ENCODE measurements around the gene IPCEF1.
A peak's percentile ranks its signal among the peaks of the same experiment; 100 is the strongest.

The IPCEF1 gene
- 12.6 to 61.8 (median 38.4) reads per million in 9 experiments for total RNA-seq

- DNase-seq: no peak
- Mint-ChIP-seq H3K36me3 (ENCODE audit: insufficient read depth) (no peaks in the 10 kb centered on the region), H3K4me3 (no peak within 1 kb of the TSS), H3K27ac (no peak within 1 kb of the TSS), H3K27me3 (peaks cover 39 to 47% of the 10 kb centered on the region in 2 donors), H3K9me3 (peaks cover 0 to 7% of the 10 kb centered on the region in 2 donors), H3K4me1 (ENCODE audit: low read depth in 2 of 2) (peaks cover 0 to 3% of the 10 kb centered on the region in 2 donors)
- ATAC-seq (replicated peaks): peak; percentile 5
Measured at GRCh38 chr6:154356690-154357089, at the start of gene IPCEF1. Gene IPCEF1, minus strand, starts transcription at chr6:154356803. Its CDS starts 90,856 bp downstream, at chr6:154265947.

GRCh38 chr6:154406301-154406700 is 49.7 kb upstream of the IPCEF1 start:
- Mint-ChIP-seq H3K9me3 (no peaks in the 10 kb centered on the region), H3K4me3 (no peak overlapping the region), H3K27me3 (peaks cover 12 to 30% of the 10 kb centered on the region in 2 donors), H3K4me1 (ENCODE audit: low read depth in 2 of 2) (peaks cover 0 to 3% of the 10 kb centered on the region in 2 donors), H3K27ac (no peak overlapping the region), H3K36me3 (ENCODE audit: insufficient read depth) (peaks cover 3% of the 10 kb centered on the region)
- DNase-seq: no peak
- ATAC-seq (replicated peaks): no peak

GRCh38 chr6:154404791-154405400 is 48.3 kb upstream of the IPCEF1 start:
- no peak overlapping the region for H3K27ac Mint-ChIP-seq
- no peak overlapping the region for H3K4me3 Mint-ChIP-seq
- no peaks in the 10 kb centered on the region for H3K4me1 Mint-ChIP-seq (ENCODE audit: low read depth in 2 of 2)
- no peaks in the 10 kb centered on the region for H3K9me3 Mint-ChIP-seq
- DNase-seq (no peak), ATAC-seq (replicated peaks) (no peak)
- peaks cover 5 to 19% of the 10 kb centered on the region in 2 donors for H3K27me3 Mint-ChIP-seq
- peaks cover 3% of the 10 kb centered on the region for H3K36me3 Mint-ChIP-seq (ENCODE audit: insufficient read depth)

- Mint-ChIP-seq H3K27me3 (peaks cover 5 to 19% of the 10 kb centered on the region in 2 donors), H3K9me3 (no peaks in the 10 kb centered on the region), H3K27ac (peak overlapping the region in 1 of 2 donors; percentile 53), H3K4me3 (no peak overlapping the region), H3K36me3 (ENCODE audit: insufficient read depth) (peaks cover 3% of the 10 kb centered on the region), H3K4me1 (ENCODE audit: low read depth in 2 of 2) (no peaks in the 10 kb centered on the region)
- ATAC-seq (replicated peaks): no peak
- DNase-seq: no peak
Measured at GRCh38 chr6:154403788-154404187, 47.2 kb upstream of the IPCEF1 start.

GRCh38 chr6:154402081-154402780 is 45.6 kb upstream of the IPCEF1 start:
- peaks cover 5 to 26% of the 10 kb centered on the region in 2 donors for H3K27me3 Mint-ChIP-seq
- H3K9me3 Mint-ChIP-seq: no peaks in the 10 kb centered on the region
- H3K27ac Mint-ChIP-seq: no peak overlapping the region
- H3K4me1 Mint-ChIP-seq (ENCODE audit: low read depth in 2 of 2): no peaks in the 10 kb centered on the region
- no peak overlapping the region for H3K4me3 Mint-ChIP-seq
- DNase-seq (no peak), ATAC-seq (replicated peaks) (no peak)
- peaks cover 3% of the 10 kb centered on the region for H3K36me3 Mint-ChIP-seq (ENCODE audit: insufficient read depth)

GRCh38 chr6:154399097-154399496 is 42.5 kb upstream of the IPCEF1 start:
- no peaks in the 10 kb centered on the region for H3K9me3 Mint-ChIP-seq
- H3K4me1 Mint-ChIP-seq (ENCODE audit: low read depth in 2 of 2): no peaks in the 10 kb centered on the region
- no peak overlapping the region for H3K27ac Mint-ChIP-seq
- DNase-seq (no peak), ATAC-seq (replicated peaks) (no peak)
- H3K4me3 Mint-ChIP-seq: no peak overlapping the region
- H3K36me3 Mint-ChIP-seq (ENCODE audit: insufficient read depth): peaks cover 3% of the 10 kb centered on the region
- peaks cover 17 to 37% of the 10 kb centered on the region in 2 donors for H3K27me3 Mint-ChIP-seq

- Mint-ChIP-seq H3K4me1 (ENCODE audit: low read depth in 2 of 2) (no peaks in the 10 kb centered on the region), H3K4me3 (no peak overlapping the region), H3K36me3 (ENCODE audit: insufficient read depth) (no peaks in the 10 kb centered on the region), H3K9me3 (no peaks in the 10 kb centered on the region), H3K27ac (no peak overlapping the region), H3K27me3 (peaks cover 20 to 35% of the 10 kb centered on the region in 2 donors)
- DNase-seq (no peak), ATAC-seq (replicated peaks) (no peak)
Measured at GRCh38 chr6:154397491-154398195, 41.0 kb upstream of the IPCEF1 start.

GRCh38 chr6:154395878-154396277 is 39.3 kb upstream of the IPCEF1 start:
- Mint-ChIP-seq H3K27ac (no peak overlapping the region), H3K36me3 (ENCODE audit: insufficient read depth) (no peaks in the 10 kb centered on the region), H3K4me1 (ENCODE audit: low read depth in 2 of 2) (no peaks in the 10 kb centered on the region), H3K27me3 (peaks cover 27 to 52% of the 10 kb centered on the region in 2 donors), H3K9me3 (peaks cover 0 to 1% of the 10 kb centered on the region in 2 donors), H3K4me3 (no peak overlapping the region)
- DNase-seq: no peak
- ATAC-seq (replicated peaks): no peak

GRCh38 chr6:154395316-154395715 is 38.7 kb upstream of the IPCEF1 start:
- Mint-ChIP-seq H3K4me3 (no peak overlapping the region), H3K9me3 (peaks cover 0 to 1% of the 10 kb centered on the region in 2 donors), H3K27me3 (peaks cover 27 to 53% of the 10 kb centered on the region in 2 donors), H3K27ac (no peak overlapping the region), H3K36me3 (ENCODE audit: insufficient read depth) (no peaks in the 10 kb centered on the region), H3K4me1 (ENCODE audit: low read depth in 2 of 2) (no peaks in the 10 kb centered on the region)
- ATAC-seq (replicated peaks): no peak
- DNase-seq: no peak

GRCh38 chr6:154394571-154394970 is 38.0 kb upstream of the IPCEF1 start:
- ATAC-seq (replicated peaks) (no peak), DNase-seq (no peak)
- Mint-ChIP-seq H3K4me1 (ENCODE audit: low read depth in 2 of 2) (no peaks in the 10 kb centered on the region), H3K36me3 (ENCODE audit: insufficient read depth) (no peaks in the 10 kb centered on the region), H3K9me3 (peaks cover 0 to 1% of the 10 kb centered on the region in 2 donors), H3K27ac (no peak overlapping the region), H3K27me3 (peaks cover 27 to 54% of the 10 kb centered on the region in 2 donors), H3K4me3 (no peak overlapping the region)

- ATAC-seq (replicated peaks): no peak
- Mint-ChIP-seq H3K4me3 (no peak overlapping the region), H3K36me3 (ENCODE audit: insufficient read depth) (no peaks in the 10 kb centered on the region)
Measured at GRCh38 chr6:154390034-154390433, 33.4 kb upstream of the IPCEF1 start.

GRCh38 chr6:154388803-154389202 is 32.2 kb upstream of the IPCEF1 start:
- no peaks in the 10 kb centered on the region for H3K4me1 Mint-ChIP-seq (ENCODE audit: low read depth in 2 of 2)
- ATAC-seq (replicated peaks) (no peak), DNase-seq (no peak)
- no peak overlapping the region for H3K4me3 Mint-ChIP-seq
- H3K9me3 Mint-ChIP-seq: peaks cover 0 to 1% of the 10 kb centered on the region in 2 donors
- peaks cover 43 to 61% of the 10 kb centered on the region in 2 donors for H3K27me3 Mint-ChIP-seq
- no peak overlapping the region for H3K27ac Mint-ChIP-seq
- no peaks in the 10 kb centered on the region for H3K36me3 Mint-ChIP-seq (ENCODE audit: insufficient read depth)

More at GRCh38 chr6:154390034-154390433, 33.4 kb upstream of the IPCEF1 start:
- Mint-ChIP-seq H3K4me1 (ENCODE audit: low read depth in 2 of 2) (no peaks in the 10 kb centered on the region), H3K27ac (no peak overlapping the region), H3K9me3 (peaks cover 0 to 1% of the 10 kb centered on the region in 2 donors), H3K27me3 (peaks cover 50 to 70% of the 10 kb centered on the region in 2 donors)
- DNase-seq: no peak

- Mint-ChIP-seq H3K4me3 (no peak overlapping the region), H3K27ac (no peak overlapping the region), H3K36me3 (ENCODE audit: insufficient read depth) (no peaks in the 10 kb centered on the region), H3K9me3 (peaks cover 0 to 1% of the 10 kb centered on the region in 2 donors), H3K27me3 (peaks cover 48 to 56% of the 10 kb centered on the region in 2 donors), H3K4me1 (ENCODE audit: low read depth in 2 of 2) (no peaks in the 10 kb centered on the region)
- DNase-seq (no peak), ATAC-seq (replicated peaks) (no peak)
Measured at GRCh38 chr6:154386848-154387717, 30.5 kb upstream of the IPCEF1 start.

Data from effector memory CD8-positive, alpha-beta T cell (primary cell).